ENCODE results near the gene TNNC1.

- TF ChIP-seq CTCF (IDR thresholded peaks at IDR 0.05) (no peak), ZFX (IDR thresholded peaks at IDR 0.05; ENCODE audit: borderline replicate concordance) (no peak)
Measured at GRCh38 chr3:52429779-52430415, 23.9 kb downstream of the TNNC1 start.

Measured in 22Rv1 (cell line).